Measurements from ENCODE around the gene KLHL6. TPM values are rescaled to one million over a fixed set of nuclear protein-coding genes. Genes with fewer than 3 reads are reported as not detected.

The KLHL6 gene
- total RNA-seq, 1 experiment from 2014 or later, result not detected

GRCh38 chr3:183556722-183557121 lies 1.2 kb upstream of the KLHL6 start:
- ChIA-PET POLR2A (no interaction called here), CTCF (no interaction called here)
- no peak for DNase-seq (ENCODE audit: unreplicated experiment)
- Mint-ChIP-seq H3K4me3 (ENCODE audit: unreplicated experiment) (no peak overlapping the region), H3K27me3 (ENCODE audit: insufficient read depth, unreplicated experiment) (no peaks in the 10 kb centered on the region), H3K9me3 (ENCODE audit: unreplicated experiment) (no peaks in the 10 kb centered on the region), H3K4me1 (ENCODE audit: insufficient read depth, unreplicated experiment) (no peaks in the 10 kb centered on the region), H3K36me3 (ENCODE audit: insufficient read depth, unreplicated experiment) (no peaks in the 10 kb centered on the region), H3K27ac (ENCODE audit: low read depth, unreplicated experiment) (no peak overlapping the region)
- BruUV-seq (replicated peaks), result no TSS peak
- TF ChIP-seq, protein P1, sequence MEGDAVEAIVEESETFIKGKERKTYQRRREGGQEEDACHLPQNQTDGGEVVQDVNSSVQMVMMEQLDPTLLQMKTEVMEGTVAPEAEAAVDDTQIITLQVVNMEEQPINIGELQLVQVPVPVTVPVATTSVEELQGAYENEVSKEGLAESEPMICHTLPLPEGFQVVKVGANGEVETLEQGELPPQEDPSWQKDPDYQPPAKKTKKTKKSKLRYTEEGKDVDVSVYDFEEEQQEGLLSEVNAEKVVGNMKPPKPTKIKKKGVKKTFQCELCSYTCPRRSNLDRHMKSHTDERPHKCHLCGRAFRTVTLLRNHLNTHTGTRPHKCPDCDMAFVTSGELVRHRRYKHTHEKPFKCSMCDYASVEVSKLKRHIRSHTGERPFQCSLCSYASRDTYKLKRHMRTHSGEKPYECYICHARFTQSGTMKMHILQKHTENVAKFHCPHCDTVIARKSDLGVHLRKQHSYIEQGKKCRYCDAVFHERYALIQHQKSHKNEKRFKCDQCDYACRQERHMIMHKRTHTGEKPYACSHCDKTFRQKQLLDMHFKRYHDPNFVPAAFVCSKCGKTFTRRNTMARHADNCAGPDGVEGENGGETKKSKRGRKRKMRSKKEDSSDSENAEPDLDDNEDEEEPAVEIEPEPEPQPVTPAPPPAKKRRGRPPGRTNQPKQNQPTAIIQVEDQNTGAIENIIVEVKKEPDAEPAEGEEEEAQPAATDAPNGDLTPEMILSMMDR (IDR thresholded peaks at IDR 0.05; ENCODE audit: unreplicated experiment), result no peak
- intact Hi-C loops (cut with micrococcal nuclease), result no loop called here

DNA sequence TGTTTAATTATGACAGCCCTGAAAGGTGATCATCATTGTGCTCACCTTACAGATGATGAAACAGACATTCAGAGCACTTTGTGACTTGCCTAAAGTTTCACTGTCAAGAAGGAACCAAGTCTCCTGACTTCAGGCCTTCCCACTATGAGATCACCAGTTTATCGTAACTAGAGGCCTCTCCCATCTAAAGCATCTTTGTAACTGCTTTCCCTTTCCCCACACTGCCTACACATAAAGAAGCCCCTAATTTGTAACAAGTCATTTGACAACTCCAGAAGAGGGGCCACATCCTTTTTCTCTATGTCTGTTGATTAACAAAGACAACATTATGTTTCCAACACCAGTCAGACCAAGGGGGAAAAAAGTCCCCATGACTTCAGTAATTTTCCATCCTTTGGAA lies 1.1 kb downstream of the KLHL6 start:
- DNase-seq (ENCODE audit: unreplicated experiment), result no peak
- no peak overlapping the region for H3K4me3 Mint-ChIP-seq (ENCODE audit: unreplicated experiment)
- no TSS peak for BruUV-seq (replicated peaks)
- H3K27ac Mint-ChIP-seq (ENCODE audit: low read depth, unreplicated experiment), result no peak overlapping the region
- TF ChIP-seq, protein P1 (IDR thresholded peaks at IDR 0.05; ENCODE audit: unreplicated experiment), result no peak
- H3K36me3 Mint-ChIP-seq (ENCODE audit: insufficient read depth, unreplicated experiment), result no peaks in the 10 kb centered on the region
- intact Hi-C loops (cut with micrococcal nuclease), result no loop called here
- no peaks in the 10 kb centered on the region for H3K27me3 Mint-ChIP-seq (ENCODE audit: insufficient read depth, unreplicated experiment)
- ChIA-PET POLR2A (no interaction called here), CTCF (no interaction called here)
- no peaks in the 10 kb centered on the region for H3K4me1 Mint-ChIP-seq (ENCODE audit: insufficient read depth, unreplicated experiment)
- no peaks in the 10 kb centered on the region for H3K9me3 Mint-ChIP-seq (ENCODE audit: unreplicated experiment)

DNA sequence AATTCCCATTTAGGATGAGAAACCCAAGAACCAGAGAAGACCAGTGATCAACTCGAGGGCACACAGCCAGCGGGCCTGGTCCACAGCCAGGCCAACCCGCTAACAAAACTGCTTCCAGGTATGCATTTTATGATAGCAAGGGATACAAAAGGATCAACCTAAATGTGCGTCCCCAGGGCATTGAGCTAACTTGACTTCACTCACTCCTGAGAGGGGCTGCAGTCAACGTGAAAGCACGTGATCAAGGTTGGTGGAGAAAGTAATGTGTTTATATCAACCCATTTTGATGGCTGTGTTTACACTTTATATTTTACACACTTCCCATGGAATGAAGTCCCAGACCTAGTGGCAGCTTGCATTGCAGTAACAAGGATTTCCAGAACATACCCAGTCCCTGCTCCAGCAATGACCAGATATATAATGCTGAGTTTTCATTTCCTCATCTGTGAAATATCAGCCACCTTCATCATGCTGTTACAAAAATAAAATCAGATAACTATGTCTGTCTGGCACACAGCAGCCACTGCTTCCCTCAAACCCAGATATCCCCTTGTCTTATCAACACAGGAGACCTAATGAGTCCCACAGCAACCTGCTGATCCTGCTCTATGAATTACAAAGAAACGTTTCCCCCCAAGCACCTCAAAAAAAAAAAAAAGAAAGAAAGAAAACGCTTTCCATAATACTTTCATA lies 2.0 kb downstream of the KLHL6 start:
- no peaks in the 10 kb centered on the region for H3K9me3 Mint-ChIP-seq (ENCODE audit: unreplicated experiment)
- ChIA-PET POLR2A (no interaction called here), CTCF (no interaction called here)
- H3K27me3 Mint-ChIP-seq (ENCODE audit: insufficient read depth, unreplicated experiment), result no peaks in the 10 kb centered on the region
- no peaks in the 10 kb centered on the region for H3K36me3 Mint-ChIP-seq (ENCODE audit: insufficient read depth, unreplicated experiment)
- no peak overlapping the region for H3K4me3 Mint-ChIP-seq (ENCODE audit: unreplicated experiment)
- no peak overlapping the region for H3K27ac Mint-ChIP-seq (ENCODE audit: low read depth, unreplicated experiment)
- intact Hi-C loops (cut with micrococcal nuclease), result no loop called here
- BruUV-seq (replicated peaks), result no TSS peak
- TF ChIP-seq, protein P1 (IDR thresholded peaks at IDR 0.05; ENCODE audit: unreplicated experiment), result no peak
- H3K4me1 Mint-ChIP-seq (ENCODE audit: insufficient read depth, unreplicated experiment), result peaks cover 1% of the 10 kb centered on the region
- DNase-seq (ENCODE audit: unreplicated experiment), result no peak

- Mint-ChIP-seq H3K27me3 (ENCODE audit: insufficient read depth, unreplicated experiment) (no peaks in the 10 kb centered on the region), H3K9me3 (ENCODE audit: unreplicated experiment) (no peaks in the 10 kb centered on the region), H3K4me1 (ENCODE audit: insufficient read depth, unreplicated experiment) (peaks cover 5% of the 10 kb centered on the region), H3K4me3 (ENCODE audit: unreplicated experiment) (no peak overlapping the region), H3K36me3 (ENCODE audit: insufficient read depth, unreplicated experiment) (no peaks in the 10 kb centered on the region), H3K27ac (ENCODE audit: low read depth, unreplicated experiment) (no peak overlapping the region)
- ChIA-PET CTCF (interaction anchor here (1.3 kb wide), 1 partner anchor 215 kb away, joined by 4 read pairs; no protein-coding TSS in a partner anchor), POLR2A (interaction anchor here (1.3 kb wide), 1 partner anchor 12 kb away, joined by 3 read pairs; no protein-coding TSS in a partner anchor)
- TF ChIP-seq, protein P1 (IDR thresholded peaks at IDR 0.05; ENCODE audit: unreplicated experiment), result no peak
- BruUV-seq (replicated peaks), result no TSS peak
- intact Hi-C loops (cut with micrococcal nuclease), result no loop called here
- no peak for DNase-seq (ENCODE audit: unreplicated experiment)
Observed at GRCh38 chr3:183551930-183552329, 3.6 kb downstream of the KLHL6 start.
